IMR-90 (cell line): ENCODE results near the gene EXOC6B. TPM values are rescaled to one million over a fixed set of nuclear protein-coding genes. Genes with fewer than 3 reads are reported as not detected.
A peak's percentile ranks its signal among the peaks of the same experiment; 100 is the strongest.

Experiments used
- ATAC-seq: fragments of 200-7000 bp; cut with Tn5 transposase; 2 replicates; pipeline ENCODE4 v1.9.1; 2020; ENCODE audit warnings: low read depth, mild to moderate bottlenecking, moderate library complexity
- BruUV-seq: library from RNA; stranded (reverse); fragments of 400-500 nt; replicated peaks from 2 replicates; lab custom pipeline; 2021; lab: Mats Ljungman, UMichigan
- CTCF ChIA-PET: fragments of 300-600 bp; formaldehyde crosslinking; extraction: SDS; loops from one replicate; lab custom pipeline; 2021; ENCODE audit warnings: antibody characterized with exemption; lab: Yijun Ruan, JAX
- POLR2A ChIA-PET: fragments of 300-600 bp; sonication (Branson Sonifier 250); formaldehyde crosslinking; loops from one replicate; lab custom pipeline; 2022; ENCODE audit warnings: antibody characterized with exemption; ENCODE audit not compliant: unreplicated experiment; lab: Charles Lee
- DNase-seq: peaks from one replicate; pipeline ENCODE4 v3.0.0; 2013
- H2AFZ ChIP-seq: replicated peaks from 2 replicates; pipeline ENCODE3; 2013; ENCODE audit warnings: low read length, mild to moderate bottlenecking; ENCODE audit not compliant: poor library complexity
- H2AK5ac ChIP-seq: 2 replicates; pipeline ENCODE4 v1.6.1; 2013; ENCODE audit warnings: low read depth, low read length, inconsistent platforms
- H2AK9ac ChIP-seq: replicated peaks from 2 replicates; pipeline ENCODE3; 2013; ENCODE audit warnings: mild to moderate bottlenecking, low read depth, low read length, moderate library complexity; ENCODE audit not compliant: poor library complexity
- H2BK120ac ChIP-seq: 2 replicates; pipeline ENCODE4 v1.6.1; 2013; ENCODE audit warnings: low read depth, low read length, inconsistent platforms
- H2BK15ac ChIP-seq: 3 replicates; pipeline ENCODE4 v1.6.1; 2013; ENCODE audit warnings: low read depth, low read length, inconsistent platforms
- H2BK20ac ChIP-seq: 2 replicates; pipeline ENCODE4 v1.6.1; 2013; ENCODE audit warnings: low read depth, mild to moderate bottlenecking, inconsistent platforms, low read length, moderate library complexity
- H2BK5ac ChIP-seq: 2 replicates; pipeline ENCODE4 v1.6.1; 2013; ENCODE audit warnings: mild to moderate bottlenecking, low read depth, low read length, inconsistent platforms; ENCODE audit not compliant: poor library complexity, severe bottlenecking
- H3K14ac ChIP-seq: replicated peaks from 2 replicates; pipeline ENCODE4 v1.6.1; 2013; ENCODE audit warnings: low read depth, low read length, inconsistent platforms
- H3K18ac ChIP-seq: 2 replicates; pipeline ENCODE4 v1.6.1; 2013; ENCODE audit warnings: low read depth, low read length, control low read depth
- H3K23ac ChIP-seq: 2 replicates; pipeline ENCODE4 v1.6.1; 2013; ENCODE audit warnings: low read depth, low read length, inconsistent platforms
- H3K27ac ChIP-seq: 2 replicates; pipeline ENCODE4 v1.5.1; 2013; ENCODE audit warnings: mild to moderate bottlenecking, control low read depth, low read length; ENCODE audit not compliant: insufficient read depth
- H3K27me3 ChIP-seq: 2 replicates; pipeline ENCODE4 v1.6.1; 2013; ENCODE audit warnings: low read length; ENCODE audit not compliant: control insufficient read depth, insufficient read depth
- H3K36me3 ChIP-seq: 2 replicates; pipeline ENCODE4 v1.6.1; 2013; ENCODE audit warnings: low read length, mixed read lengths; ENCODE audit not compliant: control insufficient read depth, insufficient read depth
- H3K4ac ChIP-seq: 2 replicates; pipeline ENCODE4 v1.6.1; 2013; ENCODE audit warnings: low read depth, low read length, inconsistent platforms
- H3K4me1 ChIP-seq: 2 replicates; pipeline ENCODE4 v1.6.1; 2013; ENCODE audit warnings: low read length, mixed read lengths; ENCODE audit not compliant: control insufficient read depth, insufficient read depth
- H3K4me2 ChIP-seq: 2 replicates; pipeline ENCODE4 v1.6.1; 2013; ENCODE audit warnings: low read depth, mild to moderate bottlenecking, control low read depth, low read length, moderate library complexity
- H3K4me3 ChIP-seq: 2 replicates; pipeline ENCODE4 v1.5.1; 2013; ENCODE audit warnings: low read depth, mild to moderate bottlenecking, control low read depth, low read length, moderate library complexity; ENCODE audit not compliant: insufficient read depth
- H3K56ac ChIP-seq: 2 replicates; pipeline ENCODE4 v1.6.1; 2013; ENCODE audit warnings: low read length, inconsistent platforms; ENCODE audit not compliant: insufficient read depth; ENCODE audit errors: extremely low read depth
- H3K79me1 ChIP-seq, 2 experiments: 2 replicates each; pipeline ENCODE4 v1.6.1; 2013; ENCODE audit warnings: low read length in 2 of 2, inconsistent platforms in 1 of 2, low read depth in 1 of 2
- H3K9ac ChIP-seq: 2 replicates; pipeline ENCODE4 v1.6.1; 2013; ENCODE audit warnings: low read depth, low read length, control low read depth
- H3K9me1 ChIP-seq: 2 replicates; pipeline ENCODE4 v1.6.1; 2013; ENCODE audit warnings: low read length, inconsistent platforms; ENCODE audit not compliant: insufficient read depth
- H3K9me3 ChIP-seq: 2 replicates; pipeline ENCODE4 v1.6.1; 2013; ENCODE audit warnings: low read length; ENCODE audit not compliant: control insufficient read depth, insufficient read depth
- H4K20me1 ChIP-seq: 2 replicates; pipeline ENCODE4 v1.6.1; 2013; ENCODE audit warnings: low read length, inconsistent platforms; ENCODE audit not compliant: insufficient read depth
- H4K5ac ChIP-seq: 2 replicates; pipeline ENCODE4 v1.6.1; 2013; ENCODE audit warnings: mild to moderate bottlenecking, low read depth, low read length, control low read depth
- H4K8ac ChIP-seq, 2 experiments: 2 replicates each; pipeline ENCODE4 v1.6.1; 2013; ENCODE audit warnings: low read depth in 2 of 2, low read length in 2 of 2, control low read depth in 1 of 2, inconsistent platforms in 1 of 2
- H4K91ac ChIP-seq: 2 replicates; pipeline ENCODE4 v1.6.1; 2013; ENCODE audit warnings: low read depth, low read length, inconsistent platforms; ENCODE audit not compliant: insufficient read depth
- BHLHE40 ChIP-seq: fragments of 150-350 bp; IDR thresholded peaks from 2 replicates; pipeline ENCODE4 v1.6.1; 2016; ENCODE audit warnings: mild to moderate bottlenecking, low read depth, low read length
- MAFK ChIP-seq: IDR thresholded peaks from 2 replicates; pipeline ENCODE4 v1.6.1; 2012; ENCODE audit warnings: low read depth, low read length, improper control_type of control experiment
- MAZ ChIP-seq: IDR thresholded peaks from 2 replicates; pipeline ENCODE4 v1.6.1; 2012; ENCODE audit warnings: low read depth, mild to moderate bottlenecking, low read length, improper control_type of control experiment, moderate library complexity, borderline replicate concordance
- WGBS, 2 experiments: methylation state at CpG; one replicate each; pipeline versions ENCODE4 v1.1.5 to v1.1.7; 2013; ENCODE audit warnings: missing lambda C conversion rate in 2 of 2; ENCODE audit not compliant: insufficient read length in 1 of 2; ENCODE audit errors: extremely low coverage in 2 of 2; 5-methylcytosine and 5-hydroxymethylcytosine counted together
- dilution Hi-C: fragments of 300-500 bp; cut with HindIII; formaldehyde crosslinking; loops from one replicate; pipeline ENCODE4 v1.14.3; 2018; ENCODE audit warnings: low sequenced_read_pairs; ENCODE audit not compliant: unreplicated experiment
- in situ Hi-C: fragments of 300-500 bp; cut with MboI; formaldehyde crosslinking; loops from 3 replicates; pipeline ENCODE4 v1.14.3; 2019; ENCODE audit warnings: low sequenced_read_pairs, inconsistent platforms, mixed read lengths
- intact Hi-C: fragments of 100-400 bp; cut with micrococcal nuclease; formaldehyde crosslinking; loops from 2 replicates; pipeline ENCODE4 v1.10.0; 2022
- polyA plus RNA-seq, 3 experiments: library from polyadenylated mRNA; depleted of rRNA; stranded (reverse); fragments of >200 nt; gene quantifications; 2 replicates each; pipeline ENCODE4 v1.2.3, GENCODE V29; 2012; ENCODE audit warnings: low replicate concordance in 1 of 3
- total RNA-seq: library from RNA; depleted of rRNA; stranded (reverse); fragments of >200 nt; gene quantifications from 2 replicates; pipeline ENCODE4 v1.2.3, GENCODE V29; 2012

Gene EXOC6B
- total and polyA plus RNA-seq, 2 of the 4 experiments (the other 2 are of a cell fraction): 10.2 to 29.4 TPM

DNA sequence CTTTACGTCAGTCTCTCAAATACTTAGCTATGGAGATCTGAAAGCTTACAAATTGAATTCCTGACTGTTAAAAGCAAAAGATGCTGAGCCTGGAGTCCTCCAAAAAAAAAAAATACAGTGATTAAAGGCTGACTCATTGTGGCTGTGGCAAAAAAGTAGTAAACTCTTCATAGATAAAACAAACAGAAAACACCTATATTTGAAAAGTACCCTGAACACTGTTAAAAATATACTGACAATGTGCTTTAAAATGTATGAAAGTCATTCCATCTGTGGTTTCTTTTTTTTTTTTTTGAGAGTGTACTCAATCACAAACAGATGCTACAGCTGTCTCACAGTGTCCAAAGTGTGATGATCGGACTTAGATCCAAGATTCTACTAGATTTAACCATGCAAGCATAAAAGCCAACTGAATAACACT is 410.6 kb downstream of the EXOC6B start:
- H2AFZ ChIP-seq: no peak overlapping the region
- no peak overlapping the region for H3K56ac ChIP-seq
- dilution Hi-C loops: no loop called here
- no peaks in the 10 kb centered on the region for H3K79me1 ChIP-seq
- peaks cover 2% of the 10 kb centered on the region; the same call in 1 of the 2 replicates for H4K20me1 ChIP-seq
- H3K36me3 ChIP-seq: no peaks in the 10 kb centered on the region
- no peak overlapping the region for H4K91ac ChIP-seq
- no peak overlapping the region for H3K4ac ChIP-seq
- TF ChIP-seq BHLHE40 (no peak), MAZ (no peak), MAFK (peak; percentile 46; the same call in 1 of the 2 replicates)
- DNase-seq (peak; percentile 62), ATAC-seq (peak; percentile 77)
- intact Hi-C loops: no loop called here
- H3K4me1 ChIP-seq: no peaks in the 10 kb centered on the region
- no peak overlapping the region for H3K23ac ChIP-seq
- H3K4me2 ChIP-seq: no peak overlapping the region
- H3K9ac ChIP-seq: no peak overlapping the region
- no peak overlapping the region for H2BK120ac ChIP-seq
- CTCF ChIA-PET: no interaction called here
- no peak overlapping the region for H3K27ac ChIP-seq
- POLR2A ChIA-PET: interaction anchor here (0.6 kb wide), 1 partner anchor 12 kb away, joined by 5 read pairs; no protein-coding TSS in a partner anchor
- WGBS, 2 experiments: no CpG with 5 or more reads among the region's 2 CpGs
- H2BK15ac ChIP-seq: no peak overlapping the region
- H4K8ac ChIP-seq: no peak overlapping the region
- H2AK5ac ChIP-seq: no peak overlapping the region
- H2AK9ac ChIP-seq: no peak overlapping the region
- H4K5ac ChIP-seq: no peak overlapping the region
- no TSS peak for BruUV-seq
- H2BK5ac ChIP-seq: no peak overlapping the region
- H3K4me3 ChIP-seq: no peak overlapping the region
- peaks cover 2% of the 10 kb centered on the region; the same call in 1 of the 2 replicates for H3K9me3 ChIP-seq
- H3K14ac ChIP-seq: no peak overlapping the region
- H2BK20ac ChIP-seq: no peak overlapping the region
- H3K18ac ChIP-seq: no peak overlapping the region
- no peaks in the 10 kb centered on the region for H3K9me1 ChIP-seq
- in situ Hi-C loops: no loop called here
- peaks cover 2% of the 10 kb centered on the region; the same call in 1 of the 2 replicates for H3K27me3 ChIP-seq
